HG02870 (cell line): ENCODE results near the gene EPHA4.

Source experiments
- ATAC-seq: cut with Tn5 transposase; IDR thresholded peaks from one replicate; pipeline ENCODE4 v1.9.1; 2021; ENCODE audit warnings: mild to moderate bottlenecking, moderate library complexity; ENCODE audit not compliant: unreplicated experiment

The EPHA4 gene

GRCh38 chr2:221572219-221572820 is at the start of gene EPHA4:
EPHA4 (minus strand) TSS chr2:221572304; CDS start chr2:221572248, 56 bp downstream.
- ATAC-seq: peak; percentile 85

- no peak for ATAC-seq
These were observed 45.9 kb upstream of the EPHA4 start for GRCh38 chr2:221618007-221618406.

- ATAC-seq: no peak
These were observed 44.5 kb upstream of the EPHA4 start for GRCh38 chr2:221616561-221616960.

GRCh38 chr2:221614274-221614673 is 42.2 kb upstream of the EPHA4 start:
- no peak for ATAC-seq

- no peak for ATAC-seq
These were observed 40.7 kb upstream of the EPHA4 start for GRCh38 chr2:221612800-221613199.

- no peak for ATAC-seq
These were observed 40.1 kb upstream of the EPHA4 start for GRCh38 chr2:221612161-221612560.

- no peak for ATAC-seq
These were observed 38.6 kb upstream of the EPHA4 start for GRCh38 chr2:221610675-221611074.

GRCh38 chr2:221610255-221610654 is 38.2 kb upstream of the EPHA4 start:
- no peak for ATAC-seq

GRCh38 chr2:221608442-221608841 is 36.3 kb upstream of the EPHA4 start:
- ATAC-seq: no peak

GRCh38 chr2:221606424-221606823 is 34.3 kb upstream of the EPHA4 start:
- no peak for ATAC-seq

- no peak for ATAC-seq
These were observed 33.7 kb upstream of the EPHA4 start for GRCh38 chr2:221605751-221606240.

GRCh38 chr2:221602938-221603337 is 30.8 kb upstream of the EPHA4 start:
- ATAC-seq: no peak

GRCh38 chr2:221601376-221601775 is 29.3 kb upstream of the EPHA4 start:
- no peak for ATAC-seq

GRCh38 chr2:221600388-221600787 is 28.3 kb upstream of the EPHA4 start:
- no peak for ATAC-seq

GRCh38 chr2:221596192-221596591 is 24.1 kb upstream of the EPHA4 start:
- no peak for ATAC-seq

GRCh38 chr2:221590861-221591365 is 18.8 kb upstream of the EPHA4 start:
- ATAC-seq: no peak

- ATAC-seq: no peak
These were observed 17.6 kb upstream of the EPHA4 start for GRCh38 chr2:221589696-221590095.

GRCh38 chr2:221588306-221588985 is 16.3 kb upstream of the EPHA4 start:
- ATAC-seq: no peak

- ATAC-seq: no peak
These were observed 9.9 kb upstream of the EPHA4 start for GRCh38 chr2:221581986-221582385.

GRCh38 chr2:221574231-221574570 is 2.1 kb upstream of the EPHA4 start:
- no peak for ATAC-seq

GRCh38 chr2:221573430-221574230 is 1.5 kb upstream of the EPHA4 start:
- ATAC-seq: peak; percentile 54
